Endothelial cell of umbilical vein (primary cell): ENCODE data around the gene PLCXD3.

Experiments used
- FOS ChIP-seq: IDR thresholded peaks from 2 replicates; pipeline ENCODE4 v1.6.1; 2011; ENCODE audit warnings: mild to moderate bottlenecking, low read length, moderate library complexity, borderline replicate concordance; ENCODE audit not compliant: insufficient read depth
- GATA2 ChIP-seq: IDR thresholded peaks from 2 replicates; pipeline ENCODE4 v1.7.0; 2011; ENCODE audit warnings: low read depth, mild to moderate bottlenecking, moderate library complexity, mixed read lengths, low read length; ENCODE audit not compliant: insufficient read length, insufficient read depth
- JUN ChIP-seq: IDR thresholded peaks from 2 replicates; pipeline ENCODE4 v1.6.1; 2011; ENCODE audit warnings: borderline replicate concordance, low read depth; ENCODE audit not compliant: insufficient read length, insufficient read depth
- POLR2A ChIP-seq: IDR thresholded peaks from 2 replicates; pipeline ENCODE4 v1.6.1; 2012; ENCODE audit warnings: low read depth, mild to moderate bottlenecking, control low read depth, low read length
- POLR2AphosphoS5 ChIP-seq: IDR thresholded peaks from 2 replicates; pipeline ENCODE4 v1.6.1; 2012; ENCODE audit warnings: low read depth, mild to moderate bottlenecking, control low read depth, low read length, moderate library complexity; ENCODE audit not compliant: insufficient read depth
- TF ChIP-seq, protein P1 (sequence below), 2 donors: IDR thresholded peaks; 1 replicate in 1 of 2; 2 replicates in 1 of 2; pipeline ENCODE4 v1.5.1; 2011; ENCODE audit warnings: low read length in 2 of 2, mild to moderate bottlenecking in 2 of 2, moderate library complexity in 2 of 2, control low read depth in 1 of 2, inconsistent platforms in 1 of 2, low read depth in 1 of 2; ENCODE audit not compliant: insufficient read depth in 1 of 2; ENCODE audit errors: extremely low read depth in 1 of 2
- TF ChIP-seq, protein P2 (sequence below): IDR thresholded peaks from 2 replicates; pipeline ENCODE4 v1.6.1; 2011; ENCODE audit not compliant: insufficient read depth, insufficient read length

DNA sequence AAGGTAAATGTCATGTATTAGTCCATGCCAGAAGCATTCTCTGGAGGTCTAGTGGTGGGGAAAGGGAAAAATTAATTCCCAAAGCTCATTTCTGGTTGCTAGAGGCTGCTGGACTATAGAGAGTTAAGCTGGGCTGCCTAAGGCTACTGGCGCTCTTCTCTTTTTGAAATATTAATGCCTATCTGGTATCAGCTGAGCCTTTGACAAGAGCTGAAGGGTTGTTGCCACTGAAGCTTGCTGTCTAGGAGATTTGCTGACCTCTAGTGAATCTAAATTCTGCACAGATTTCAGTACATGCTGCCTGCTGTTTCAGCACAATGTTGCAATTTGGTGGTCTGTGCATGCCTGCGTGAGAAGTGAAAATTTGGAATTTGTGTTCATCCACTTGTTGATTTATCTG lies 29.1 kb upstream of the PLCXD3 start:
- TF ChIP-seq, protein P1, sequence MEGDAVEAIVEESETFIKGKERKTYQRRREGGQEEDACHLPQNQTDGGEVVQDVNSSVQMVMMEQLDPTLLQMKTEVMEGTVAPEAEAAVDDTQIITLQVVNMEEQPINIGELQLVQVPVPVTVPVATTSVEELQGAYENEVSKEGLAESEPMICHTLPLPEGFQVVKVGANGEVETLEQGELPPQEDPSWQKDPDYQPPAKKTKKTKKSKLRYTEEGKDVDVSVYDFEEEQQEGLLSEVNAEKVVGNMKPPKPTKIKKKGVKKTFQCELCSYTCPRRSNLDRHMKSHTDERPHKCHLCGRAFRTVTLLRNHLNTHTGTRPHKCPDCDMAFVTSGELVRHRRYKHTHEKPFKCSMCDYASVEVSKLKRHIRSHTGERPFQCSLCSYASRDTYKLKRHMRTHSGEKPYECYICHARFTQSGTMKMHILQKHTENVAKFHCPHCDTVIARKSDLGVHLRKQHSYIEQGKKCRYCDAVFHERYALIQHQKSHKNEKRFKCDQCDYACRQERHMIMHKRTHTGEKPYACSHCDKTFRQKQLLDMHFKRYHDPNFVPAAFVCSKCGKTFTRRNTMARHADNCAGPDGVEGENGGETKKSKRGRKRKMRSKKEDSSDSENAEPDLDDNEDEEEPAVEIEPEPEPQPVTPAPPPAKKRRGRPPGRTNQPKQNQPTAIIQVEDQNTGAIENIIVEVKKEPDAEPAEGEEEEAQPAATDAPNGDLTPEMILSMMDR (IDR thresholded peaks at IDR 0.05; ENCODE audit: extremely low read depth in 1 of 2, insufficient read depth in 1 of 2, low read depth in 1 of 2, low read length in 2 of 2) = no peak
- no peak for TF ChIP-seq POLR2A
- TF ChIP-seq POLR2AphosphoS5 = no peak
- no peak for TF ChIP-seq FOS
- TF ChIP-seq GATA2 = no peak
- TF ChIP-seq, protein P2, sequence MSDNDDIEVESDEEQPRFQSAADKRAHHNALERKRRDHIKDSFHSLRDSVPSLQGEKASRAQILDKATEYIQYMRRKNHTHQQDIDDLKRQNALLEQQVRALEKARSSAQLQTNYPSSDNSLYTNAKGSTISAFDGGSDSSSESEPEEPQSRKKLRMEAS = no peak
- TF ChIP-seq JUN = no peak
